Keratinocyte (primary cell): ENCODE measurements around the gene ASPSCR1. TPM values are rescaled to one million over a fixed set of nuclear protein-coding genes. Genes with fewer than 3 reads are reported as not detected.

ENCODE experiments used
- DNase-seq: peaks from one replicate; pipeline ENCODE4 v3.0.0-alpha.2; 2011; ENCODE audit warnings: low read depth, missing footprints, low spot score
- FAIRE-seq: peaks from 2 replicates; lab custom pipeline; 2011; peaks lifted over from hg19 to GRCh38; lab: Jason Lieb, UNC
- H2AFZ ChIP-seq: 2 replicates; pipeline ENCODE4 v1.6.0; 2012; ENCODE audit warnings: low read length, control low read depth, inconsistent platforms; ENCODE audit not compliant: control insufficient read depth
- H3K27ac ChIP-seq: 2 replicates; pipeline ENCODE4 v1.5.1; 2011; ENCODE audit warnings: low read length; ENCODE audit not compliant: control insufficient read depth, insufficient read depth
- H3K27me3 ChIP-seq: 3 replicates; pipeline ENCODE4 v1.6.0; 2011; ENCODE audit warnings: low read length; ENCODE audit not compliant: control insufficient read depth, insufficient read depth; ENCODE audit errors: extremely low read depth
- H3K36me3 ChIP-seq, 2 experiments: 2 replicates in 1 of 2; 3 replicates in 1 of 2; pipeline ENCODE4 v1.5.1; 2011; ENCODE audit warnings: low read length in 2 of 2, mild to moderate bottlenecking in 1 of 2; ENCODE audit not compliant: control insufficient read depth in 2 of 2, insufficient read depth in 2 of 2; ENCODE audit errors: extremely low read depth in 1 of 2
- H3K4me1 ChIP-seq: 3 replicates; pipeline ENCODE4 v1.5.1; 2011; ENCODE audit warnings: low read length; ENCODE audit not compliant: control insufficient read depth, insufficient read depth; ENCODE audit errors: extremely low read depth
- H3K4me2 ChIP-seq: 3 replicates; pipeline ENCODE4 v1.6.0; 2011; ENCODE audit warnings: low read depth, low read length; ENCODE audit not compliant: control insufficient read depth, insufficient read depth; ENCODE audit errors: extremely low read depth
- H3K4me3 ChIP-seq, 3 experiments: fragments of 200-600 bp in 1 of 3; sonication (generic) in 1 of 3; 2 replicates in 2 of 3; 3 replicates in 1 of 3; pipeline ENCODE4 v1.5.1; 2011 to 2016; ENCODE audit warnings: low read length in 3 of 3, mild to moderate bottlenecking in 3 of 3, control low read depth in 2 of 3, inconsistent platforms in 1 of 3, low read depth in 1 of 3, mixed read lengths in 1 of 3, mixed run types in 1 of 3, moderate library complexity in 1 of 3; ENCODE audit not compliant: control insufficient read depth in 2 of 3, insufficient read depth in 2 of 3; ENCODE audit errors: extremely low read depth in 1 of 3
- H3K79me2 ChIP-seq: 2 replicates; pipeline ENCODE4 v1.6.0; 2012; ENCODE audit warnings: low read length; ENCODE audit not compliant: control insufficient read depth, insufficient read depth
- H3K9ac ChIP-seq: 3 replicates; pipeline ENCODE4 v1.6.0; 2011; ENCODE audit warnings: low read length; ENCODE audit not compliant: control insufficient read depth, insufficient read depth; ENCODE audit errors: extremely low read depth
- H3K9me1 ChIP-seq: 3 replicates; pipeline ENCODE4 v1.6.0; 2011; ENCODE audit warnings: low read length; ENCODE audit not compliant: control insufficient read depth, insufficient read depth; ENCODE audit errors: extremely low read depth
- H3K9me3 ChIP-seq: 2 replicates; pipeline ENCODE4 v1.5.1; 2012; ENCODE audit warnings: low read depth, low read length; ENCODE audit not compliant: control insufficient read depth
- H4K20me1 ChIP-seq: 3 replicates; pipeline ENCODE4 v1.6.0; 2011; ENCODE audit warnings: low read length; ENCODE audit not compliant: control insufficient read depth, insufficient read depth; ENCODE audit errors: extremely low read depth
- EZH2 ChIP-seq: IDR thresholded peaks from one replicate; pipeline ENCODE4 v1.6.1; 2012; ENCODE audit warnings: inconsistent platforms, mild to moderate bottlenecking, low read length, moderate library complexity
- dilution Hi-C: fragments of 300-500 bp; cut with MboI; formaldehyde crosslinking; loops from one replicate; pipeline ENCODE4 v1.7.0; 2020; ENCODE audit warnings: low sequenced_read_pairs; ENCODE audit not compliant: extremely low pct_ligation_motif_present
- polyA plus RNA-seq, 5 experiments: library from polyadenylated mRNA; depleted of rRNA in 3 of 5; stranded (reverse) in 3 of 5; stranded (forward) in 1 of 5; unstranded in 1 of 5; fragments of >200 nt; gene quantifications; 1 replicate in 1 of 5; 2 replicates in 3 of 5; 3 replicates in 1 of 5; pipeline versions ENCODE4 v1.2.1 to v1.2.3, GENCODE V29; 2011 to 2012; ENCODE audit warnings: missing spikeins in 2 of 5, low read depth in 1 of 5, low replicate concordance in 1 of 5
- TF ChIP-seq, protein P1 (sequence below), 3 experiments: IDR thresholded peaks in 1 of 3; conservative IDR thresholded peaks in 1 of 3; optimal IDR thresholded peaks in 1 of 3; 2 replicates in 2 of 3; 3 replicates in 1 of 3; pipeline versions ENCODE3 to v1.5.1; 2011; ENCODE audit warnings: low read length in 3 of 3, mild to moderate bottlenecking in 3 of 3, moderate library complexity in 2 of 3, control low read depth in 1 of 3, inconsistent platforms in 1 of 3; ENCODE audit not compliant: insufficient read depth in 2 of 3; ENCODE audit errors: extremely low read depth in 1 of 3

ASPSCR1 gene
- polyA plus RNA-seq, 1 donor (not counting 4 experiments of a cell fraction or from before 2014, with no cell fraction given): 5.2 TPM

DNA sequence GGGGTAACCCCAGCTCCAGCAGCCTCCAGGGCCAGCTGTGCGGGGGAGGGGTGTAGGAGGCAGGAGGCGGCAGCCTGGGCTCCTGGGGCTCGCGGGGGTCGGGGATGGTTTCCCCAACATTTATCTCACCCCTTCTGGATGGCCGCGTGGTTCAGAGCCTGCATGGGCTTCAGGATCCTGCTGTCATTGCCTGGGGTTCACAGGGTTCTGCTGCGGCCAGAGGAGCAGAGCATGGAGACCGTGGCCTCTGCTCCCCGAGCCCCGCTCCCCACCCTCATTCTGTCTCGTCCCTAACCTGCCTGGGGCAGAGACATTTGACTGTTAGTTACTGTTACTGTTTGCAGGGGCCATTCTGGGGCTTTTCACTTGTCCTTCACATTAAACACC, 35.3 kb upstream of the ASPSCR1 start:
- DNase-seq (no peak), FAIRE-seq (no peak)
- Histone ChIP-seq H3K4me2 (no peak overlapping the region), H3K4me1 (no peaks in the 10 kb centered on the region), H3K79me2 (no peaks in the 10 kb centered on the region), H3K36me3 (no peaks in the 10 kb centered on the region), H4K20me1 (no peaks in the 10 kb centered on the region), H3K4me3 (no peak overlapping the region), H3K27me3 (peaks cover 16% of the 10 kb centered on the region), H2AFZ (no peak overlapping the region), H3K9ac (no peak overlapping the region), H3K9me3 (no peaks in the 10 kb centered on the region), H3K9me1 (no peaks in the 10 kb centered on the region), H3K27ac (no peak overlapping the region)
- TF ChIP-seq, protein P1, sequence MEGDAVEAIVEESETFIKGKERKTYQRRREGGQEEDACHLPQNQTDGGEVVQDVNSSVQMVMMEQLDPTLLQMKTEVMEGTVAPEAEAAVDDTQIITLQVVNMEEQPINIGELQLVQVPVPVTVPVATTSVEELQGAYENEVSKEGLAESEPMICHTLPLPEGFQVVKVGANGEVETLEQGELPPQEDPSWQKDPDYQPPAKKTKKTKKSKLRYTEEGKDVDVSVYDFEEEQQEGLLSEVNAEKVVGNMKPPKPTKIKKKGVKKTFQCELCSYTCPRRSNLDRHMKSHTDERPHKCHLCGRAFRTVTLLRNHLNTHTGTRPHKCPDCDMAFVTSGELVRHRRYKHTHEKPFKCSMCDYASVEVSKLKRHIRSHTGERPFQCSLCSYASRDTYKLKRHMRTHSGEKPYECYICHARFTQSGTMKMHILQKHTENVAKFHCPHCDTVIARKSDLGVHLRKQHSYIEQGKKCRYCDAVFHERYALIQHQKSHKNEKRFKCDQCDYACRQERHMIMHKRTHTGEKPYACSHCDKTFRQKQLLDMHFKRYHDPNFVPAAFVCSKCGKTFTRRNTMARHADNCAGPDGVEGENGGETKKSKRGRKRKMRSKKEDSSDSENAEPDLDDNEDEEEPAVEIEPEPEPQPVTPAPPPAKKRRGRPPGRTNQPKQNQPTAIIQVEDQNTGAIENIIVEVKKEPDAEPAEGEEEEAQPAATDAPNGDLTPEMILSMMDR (optimal IDR thresholded peaks at IDR 0.05 in 1 of 3, IDR thresholded peaks at IDR 0.05 in 1 of 3, conservative IDR thresholded peaks at IDR 0.05 in 1 of 3; ENCODE audit: extremely low read depth in 1 of 3, insufficient read depth in 2 of 3, low read length in 3 of 3): no peak
- no peak for TF ChIP-seq EZH2
- dilution Hi-C loops: no loop called here

GRCh38 chr17:81944858-81945257, 32.6 kb upstream of the ASPSCR1 start:
- Histone ChIP-seq H3K9ac (no peak overlapping the region), H3K36me3 (no peaks in the 10 kb centered on the region), H3K9me1 (no peaks in the 10 kb centered on the region), H3K4me1 (no peaks in the 10 kb centered on the region), H3K4me2 (no peak overlapping the region), H3K4me3 (no peak overlapping the region), H4K20me1 (no peaks in the 10 kb centered on the region), H3K27me3 (peaks cover 16% of the 10 kb centered on the region), H2AFZ (no peak overlapping the region), H3K79me2 (no peaks in the 10 kb centered on the region), H3K9me3 (no peaks in the 10 kb centered on the region), H3K27ac (no peak overlapping the region)
- FAIRE-seq: no peak
- TF ChIP-seq EZH2: no peak
- TF ChIP-seq, protein P1 (optimal IDR thresholded peaks at IDR 0.05 in 1 of 3, IDR thresholded peaks at IDR 0.05 in 1 of 3, conservative IDR thresholded peaks at IDR 0.05 in 1 of 3; ENCODE audit: extremely low read depth in 1 of 3, insufficient read depth in 2 of 3, low read length in 3 of 3): no peak
- dilution Hi-C loops: no loop called here
- no peak for DNase-seq
